HL-60/S4 treated with phorbol 12-myristate 13-acetate at 8.2 ng/mL for 4 days and 3 days (cell line): ENCODE data around the gene NR2E1.

ENCODE experiments used
- in situ Hi-C: fragments of 300-500 bp; cut with MboI; formaldehyde crosslinking; loops from 2 replicates; pipeline ENCODE4 v1.15.0; 2022; ENCODE audit warnings: low sequenced_read_pairs

The NR2E1 gene

DNA sequence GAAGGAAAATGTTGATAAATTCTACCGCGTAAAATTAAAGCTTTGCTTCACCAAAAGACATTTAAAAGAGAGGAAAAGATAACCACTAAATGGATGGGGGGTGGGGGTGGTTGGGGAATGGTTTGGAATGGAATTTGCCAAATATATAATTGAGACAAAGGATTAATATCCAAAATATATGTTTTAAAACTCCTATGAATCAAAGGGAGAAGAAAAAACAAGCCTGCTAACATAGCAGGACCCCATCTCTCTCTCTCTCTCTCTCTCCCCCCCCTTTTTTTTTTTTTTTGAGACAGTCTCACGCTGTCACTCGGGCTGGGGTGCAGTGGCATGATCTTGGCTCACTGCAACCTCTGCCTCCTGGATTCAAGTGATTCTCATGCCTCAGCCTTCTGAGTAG lies 13.4 kb upstream of the NR2E1 start:
- in situ Hi-C loops = no loop called here

DNA sequence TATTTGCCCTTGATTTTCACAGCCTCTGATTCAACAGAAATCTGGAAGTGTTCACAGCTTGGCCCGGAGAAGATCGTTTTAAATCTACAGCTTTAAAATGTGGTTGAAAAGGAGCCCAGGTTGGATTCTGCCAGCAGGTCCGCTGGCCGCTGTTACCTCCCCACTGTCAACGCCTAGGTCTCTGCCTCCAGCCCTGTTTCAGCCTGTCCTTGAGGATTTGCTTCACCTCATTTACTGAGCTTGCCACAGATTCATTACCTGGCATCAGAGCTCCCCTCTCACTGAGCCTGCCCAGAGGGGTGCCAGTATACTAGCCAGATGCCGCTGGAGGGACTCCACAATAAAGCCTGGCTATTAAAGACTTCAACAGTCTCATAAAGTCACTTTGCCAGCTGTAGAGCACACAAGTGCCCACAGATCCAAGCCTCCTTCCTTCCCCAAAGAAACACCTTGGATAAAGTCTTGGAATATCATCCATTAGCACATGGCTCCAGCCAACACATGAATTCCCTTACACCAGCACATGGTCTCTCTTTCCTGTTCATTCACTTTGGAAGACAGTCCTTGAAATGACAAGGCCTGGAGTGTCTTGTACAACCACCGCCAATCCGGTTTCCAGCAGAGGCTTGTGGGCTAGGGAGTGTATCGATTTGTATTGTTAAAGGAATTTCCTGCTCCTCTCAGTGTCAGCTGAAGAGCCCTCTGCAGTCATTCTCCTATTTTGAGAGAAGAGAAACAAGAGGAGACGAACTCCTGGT lies 9.5 kb upstream of the NR2E1 start:
- in situ Hi-C loops = no loop called here

DNA sequence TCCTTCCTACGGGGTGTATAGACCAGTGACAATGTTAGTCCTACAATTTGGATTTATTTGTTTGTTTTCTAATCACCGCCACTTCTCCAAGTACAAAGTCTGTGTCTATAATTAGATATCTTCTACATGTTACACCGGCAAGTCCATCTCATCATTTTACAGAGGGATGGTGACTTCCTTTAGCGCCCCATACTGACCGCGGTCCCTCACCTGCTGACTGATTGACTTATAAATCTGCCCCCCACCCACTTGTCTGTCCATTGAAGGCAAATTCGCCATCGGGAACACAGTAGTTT lies 8.9 kb upstream of the NR2E1 start:
- in situ Hi-C loops = no loop called here

DNA sequence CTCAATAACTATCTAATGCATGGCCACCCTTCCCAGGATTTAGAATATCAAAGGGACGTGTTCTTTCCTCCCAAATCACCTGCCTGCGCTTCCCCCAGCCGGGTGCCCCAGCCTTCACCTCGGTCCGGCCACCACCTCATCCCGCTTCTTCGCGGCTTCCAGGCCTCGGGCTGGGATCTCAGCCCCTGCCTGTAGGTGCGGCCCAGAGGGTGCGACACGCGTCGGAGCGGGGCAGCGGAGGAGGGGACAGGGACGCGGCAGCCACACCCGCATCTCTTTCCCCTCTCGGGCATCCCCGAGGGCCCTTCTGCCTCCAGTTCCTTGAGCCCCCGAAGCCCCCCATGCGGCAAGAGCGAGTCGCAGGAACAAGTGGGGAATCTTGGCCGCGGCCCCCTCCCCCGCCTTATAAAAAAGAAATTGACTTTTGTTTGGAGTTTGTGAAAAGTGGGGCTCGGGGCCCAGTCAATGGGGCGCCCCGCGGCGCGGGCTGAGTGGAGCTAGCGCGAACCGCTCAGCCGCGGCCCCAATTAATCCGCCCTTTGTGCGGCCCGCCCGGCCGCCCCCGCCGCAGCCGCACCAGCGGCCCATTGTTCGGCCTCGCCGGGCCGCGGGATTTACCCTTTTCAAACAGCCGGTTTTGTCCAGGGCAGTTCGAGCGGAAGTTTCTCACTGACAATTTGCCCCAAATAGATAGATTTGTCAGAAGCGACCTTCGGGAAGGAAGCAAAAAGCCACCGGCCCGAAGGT lies 8.4 kb upstream of the NR2E1 start:
- in situ Hi-C loops = no loop called here

DNA sequence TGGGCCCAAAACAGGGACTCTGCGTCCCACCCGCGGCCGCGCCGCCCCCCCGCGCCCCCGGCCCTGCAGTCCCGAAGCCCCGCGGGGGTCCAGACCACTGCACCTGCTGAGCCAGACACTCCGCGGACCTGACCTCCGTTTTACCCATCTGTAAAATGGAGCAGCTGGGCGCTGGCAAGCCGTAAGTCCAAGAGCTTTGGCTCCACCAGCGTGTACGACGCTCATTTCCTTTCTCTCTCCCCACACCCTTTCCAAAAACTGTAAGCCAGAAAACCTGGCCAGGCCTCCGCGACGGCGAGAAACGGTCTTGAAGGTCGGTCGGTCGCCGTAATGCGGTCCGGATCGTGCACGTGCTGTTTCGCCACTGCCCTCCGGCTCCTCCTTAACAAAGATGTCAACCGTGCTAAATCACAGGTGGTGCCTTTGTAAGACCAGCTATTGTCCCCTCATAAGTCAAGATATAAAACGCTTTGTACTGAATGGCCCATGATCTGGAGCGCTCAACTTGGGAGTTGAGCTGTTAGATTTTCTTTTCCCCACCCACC lies 7.8 kb upstream of the NR2E1 start:
- in situ Hi-C loops = no loop called here

DNA sequence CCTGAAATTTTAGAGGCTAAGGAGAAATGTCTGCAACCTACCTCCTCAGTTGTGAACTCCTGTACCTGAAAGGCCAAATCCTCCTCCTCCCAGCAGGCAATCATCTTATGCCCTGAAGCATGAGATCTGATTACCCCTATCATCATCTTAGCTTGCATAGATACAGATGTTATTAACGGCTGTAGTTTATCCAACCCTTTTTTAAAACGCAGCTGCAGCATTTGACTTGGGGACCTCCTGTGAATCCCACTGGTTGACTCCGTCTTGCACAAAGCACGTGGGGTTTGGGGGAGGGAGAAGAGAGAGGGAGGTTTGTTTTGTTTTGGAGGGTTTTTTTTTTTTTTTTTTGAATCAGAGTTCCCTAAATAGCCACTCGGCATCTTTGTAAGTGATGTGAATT lies 5.8 kb upstream of the NR2E1 start:
- in situ Hi-C loops = no loop called here

DNA sequence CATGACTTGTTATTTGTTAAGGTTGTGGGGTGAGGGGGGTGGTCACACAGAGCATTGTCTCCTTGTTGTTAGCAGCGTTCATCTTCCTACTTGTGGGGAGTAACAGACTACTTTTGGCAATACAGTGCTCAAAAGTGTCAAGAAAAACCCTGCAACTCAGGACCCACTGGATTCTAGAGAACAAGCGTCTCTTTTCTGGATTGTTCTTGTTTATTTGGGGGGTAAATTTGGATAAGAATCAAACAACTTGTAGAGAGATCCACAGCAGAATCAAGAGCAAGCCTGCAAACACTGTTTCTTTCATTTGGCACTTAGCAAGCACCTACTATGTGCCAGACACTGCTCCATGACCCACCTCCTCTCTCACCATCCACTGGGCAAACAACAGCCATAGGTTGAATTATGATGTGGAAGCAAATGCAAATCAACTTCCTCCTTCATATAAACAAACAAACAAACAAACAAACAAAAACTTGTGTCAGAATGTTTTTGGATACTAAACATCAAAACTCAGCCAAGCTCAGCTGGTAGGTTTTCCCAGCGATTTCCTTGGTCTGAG lies 4.0 kb upstream of the NR2E1 start:
- in situ Hi-C loops = no loop called here

DNA sequence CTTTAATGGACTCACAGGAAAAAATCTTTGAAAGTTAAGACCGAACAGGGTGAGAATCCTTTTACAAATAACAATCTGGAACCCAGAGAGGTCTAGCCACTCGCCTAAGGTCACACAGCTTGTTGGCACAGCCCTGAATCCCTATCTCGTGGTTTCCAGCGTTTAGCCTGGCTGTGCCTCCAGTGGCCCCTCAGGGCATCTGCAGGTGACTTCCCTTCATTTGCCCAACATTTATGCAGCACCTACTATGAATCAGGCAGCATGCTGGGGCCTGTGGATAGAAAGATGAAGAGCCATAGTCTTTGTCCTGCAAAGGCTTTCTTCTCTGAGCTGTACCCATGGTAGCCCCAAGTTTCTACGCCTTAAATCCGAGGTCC lies 2.6 kb upstream of the NR2E1 start:
- in situ Hi-C loops = no loop called here

DNA sequence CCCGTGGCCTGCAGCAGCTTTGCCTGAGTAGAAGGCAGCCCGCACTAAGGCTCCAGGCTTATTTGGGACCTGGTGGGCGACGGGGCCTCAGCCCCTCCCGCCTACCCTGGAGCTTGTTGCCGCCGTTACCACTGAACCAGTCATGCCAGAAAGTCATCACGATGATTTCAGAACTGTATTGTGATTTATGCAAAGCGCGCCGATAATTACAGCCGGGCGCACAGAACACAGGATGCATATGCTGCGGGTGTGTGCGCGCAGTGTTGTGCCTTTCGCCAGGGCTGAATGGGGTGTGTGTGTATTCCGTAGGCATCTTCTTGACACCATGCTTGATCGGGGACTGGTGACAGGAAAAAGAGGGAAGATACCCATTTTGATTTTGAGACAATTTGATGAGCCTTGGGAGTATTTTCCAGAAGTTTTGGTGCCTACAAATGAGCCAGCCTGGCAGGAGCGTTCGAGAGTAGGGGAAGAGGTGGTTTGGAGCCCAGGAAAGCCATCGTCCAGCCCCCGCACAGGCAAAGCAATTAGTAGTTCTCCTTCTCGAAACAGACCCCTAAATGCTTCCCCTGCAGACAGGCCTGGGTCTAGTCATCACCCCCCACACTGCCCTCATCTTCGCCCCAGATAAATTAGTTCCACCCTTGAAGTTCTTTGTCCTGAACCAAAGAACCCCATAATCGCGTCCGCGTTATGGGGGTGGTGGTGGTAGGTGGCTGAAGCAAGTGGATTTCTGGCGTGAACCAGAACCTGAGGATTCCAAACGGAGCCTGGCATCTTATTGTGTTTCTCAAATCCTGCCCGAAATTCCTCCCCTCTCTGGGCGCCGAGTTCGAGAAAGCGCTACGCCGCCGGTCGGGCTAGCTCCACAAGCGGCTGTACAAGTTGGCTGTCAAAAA lies 1.9 kb upstream of the NR2E1 start:
- in situ Hi-C loops = no loop called here

DNA sequence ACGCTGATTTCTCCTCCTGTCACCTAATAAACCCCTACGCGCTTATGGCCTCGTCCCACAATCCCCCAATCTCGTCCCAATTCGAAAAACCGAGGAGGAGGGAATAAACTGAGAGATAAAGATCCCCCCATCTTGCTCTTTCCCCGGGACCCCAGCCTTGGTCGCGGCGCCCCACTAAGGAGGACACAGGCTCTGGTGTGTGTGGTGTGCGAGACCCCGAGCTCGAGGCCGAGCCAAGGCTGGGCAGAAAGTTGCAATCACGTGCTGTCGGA lies 1.3 kb upstream of the NR2E1 start:
- in situ Hi-C loops = no loop called here

DNA sequence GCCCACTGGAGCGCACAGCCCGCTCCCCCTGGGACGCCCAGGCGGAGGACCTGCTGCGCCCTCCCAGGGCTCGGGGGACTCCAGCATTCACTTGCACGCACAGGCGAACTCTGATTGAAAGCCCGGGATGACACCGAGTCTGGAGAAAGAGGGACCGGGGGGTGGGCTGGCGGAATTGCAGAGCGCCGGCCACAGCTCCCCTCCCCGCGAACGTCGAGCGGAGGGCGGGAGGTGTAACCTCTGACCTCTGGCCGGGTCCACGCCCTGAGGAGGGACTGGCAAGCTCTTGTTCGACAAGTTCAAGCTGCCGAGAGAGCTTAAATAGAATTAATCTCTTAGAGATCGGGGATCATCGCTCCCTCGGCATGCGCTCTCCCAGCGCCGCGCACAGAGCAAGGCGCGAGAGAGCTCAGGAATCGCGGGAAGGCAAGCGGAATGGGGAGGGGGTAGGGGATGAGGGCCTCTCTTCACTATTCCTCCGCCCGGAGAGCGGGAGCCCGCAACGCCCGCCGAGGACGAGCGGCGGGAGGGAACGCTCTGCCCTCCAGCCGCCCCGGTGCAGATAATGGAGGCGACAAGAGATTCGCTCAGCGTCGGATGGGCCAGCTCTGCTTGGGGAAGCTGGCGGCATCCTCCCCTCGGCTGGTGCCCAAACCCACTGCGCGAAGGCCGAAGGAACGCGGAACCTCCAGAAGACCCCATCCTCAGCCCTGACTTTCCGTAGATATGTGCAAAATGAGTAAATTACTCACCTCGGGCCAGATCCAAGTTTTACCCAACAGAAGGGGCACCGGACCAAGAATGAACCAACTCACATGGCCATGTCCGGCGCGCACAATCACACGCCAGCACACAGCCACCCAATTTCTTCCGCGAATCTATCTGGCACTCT lies 761 bp upstream of the NR2E1 start:
- in situ Hi-C loops = no loop called here

DNA sequence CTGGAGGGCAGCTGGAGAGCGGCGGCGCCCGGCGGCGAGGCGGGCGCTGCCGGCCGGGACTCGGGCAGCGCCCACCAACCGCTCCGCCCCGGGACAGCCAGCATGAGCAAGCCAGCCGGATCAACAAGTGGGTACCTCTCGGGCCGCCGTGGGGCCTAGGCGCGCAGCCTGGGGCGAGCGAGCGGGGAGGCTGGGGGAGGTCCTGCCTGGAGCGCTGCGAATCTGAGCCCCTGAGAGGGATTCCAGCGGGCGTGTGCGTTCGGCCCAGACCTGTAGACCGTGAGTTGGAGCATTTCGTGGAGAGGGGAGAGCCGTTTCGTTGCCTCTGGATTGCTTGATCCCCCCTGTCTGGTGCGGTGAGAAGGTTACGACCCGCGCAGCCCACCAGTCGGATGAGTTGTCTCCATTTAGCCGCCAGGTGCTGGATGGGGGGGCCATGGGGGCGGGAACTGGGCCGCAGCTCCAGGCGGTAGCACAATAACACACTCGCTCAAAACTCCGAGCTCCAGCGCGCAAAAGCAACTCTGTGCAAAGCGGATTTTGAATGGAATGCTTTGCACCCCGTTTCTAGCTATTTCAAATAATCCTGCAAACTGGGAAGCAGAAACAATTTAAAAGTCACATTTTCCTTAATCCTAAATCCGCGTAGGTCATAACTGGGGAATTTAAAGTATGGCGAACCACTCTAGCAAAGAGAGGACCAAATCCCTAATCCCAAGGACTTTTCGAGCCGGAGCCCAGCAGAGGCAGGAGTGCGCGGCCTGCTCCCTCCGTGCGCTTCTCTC lies 1.0 kb downstream of the NR2E1 start:
- in situ Hi-C loops = no loop called here

DNA sequence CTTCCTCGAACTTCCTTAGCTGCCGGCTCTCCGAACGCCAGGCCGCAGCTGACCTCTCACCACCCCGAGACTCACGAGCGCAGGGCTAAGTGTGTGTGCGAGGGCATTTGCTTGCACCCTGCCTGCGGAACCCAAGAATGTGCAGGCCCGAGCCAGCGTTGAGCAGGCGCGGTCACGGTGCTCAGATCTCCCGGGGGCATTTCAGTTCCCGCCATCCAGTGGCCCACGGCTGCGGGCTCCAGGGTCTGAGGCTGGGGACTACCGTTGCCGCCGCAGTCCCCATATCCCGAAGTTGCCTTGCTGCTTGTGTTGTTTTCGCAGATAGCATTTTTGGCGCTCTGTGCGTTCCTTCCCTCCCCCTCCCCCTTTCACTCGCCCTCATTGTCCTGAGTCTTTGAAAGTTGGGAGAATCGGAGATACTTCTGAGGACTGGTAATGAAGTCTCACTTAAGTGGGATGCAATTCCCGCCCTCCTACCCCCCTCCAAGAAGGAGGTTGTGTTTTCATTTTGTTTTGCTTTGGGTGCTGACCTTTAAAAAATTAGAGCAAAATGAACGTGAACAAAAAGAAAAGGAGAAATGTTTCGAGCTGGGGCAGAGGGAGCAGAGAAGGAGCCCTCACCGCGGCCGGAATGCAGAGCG lies 1.7 kb downstream of the NR2E1 start:
- in situ Hi-C loops = no loop called here

DNA sequence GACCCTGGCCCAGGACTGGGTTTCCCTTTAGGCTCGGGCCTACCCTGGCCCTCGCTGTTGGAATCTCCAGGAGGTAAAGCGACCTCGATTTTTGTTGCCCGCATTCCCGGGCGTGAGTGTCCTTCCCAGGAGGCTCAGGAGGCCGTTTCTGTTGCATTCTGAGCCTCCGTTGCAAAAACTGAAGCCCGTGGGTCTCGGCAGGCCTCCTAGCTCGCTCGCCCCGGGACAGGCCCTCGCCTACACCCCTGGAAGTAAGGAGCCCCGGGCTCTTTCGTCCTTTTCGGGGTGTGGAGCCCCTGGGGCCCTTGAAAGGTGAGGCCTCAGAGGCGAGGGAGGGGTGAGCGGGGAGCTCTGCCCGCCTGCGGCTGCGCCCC lies 2.3 kb downstream of the NR2E1 start:
- in situ Hi-C loops = no loop called here

DNA sequence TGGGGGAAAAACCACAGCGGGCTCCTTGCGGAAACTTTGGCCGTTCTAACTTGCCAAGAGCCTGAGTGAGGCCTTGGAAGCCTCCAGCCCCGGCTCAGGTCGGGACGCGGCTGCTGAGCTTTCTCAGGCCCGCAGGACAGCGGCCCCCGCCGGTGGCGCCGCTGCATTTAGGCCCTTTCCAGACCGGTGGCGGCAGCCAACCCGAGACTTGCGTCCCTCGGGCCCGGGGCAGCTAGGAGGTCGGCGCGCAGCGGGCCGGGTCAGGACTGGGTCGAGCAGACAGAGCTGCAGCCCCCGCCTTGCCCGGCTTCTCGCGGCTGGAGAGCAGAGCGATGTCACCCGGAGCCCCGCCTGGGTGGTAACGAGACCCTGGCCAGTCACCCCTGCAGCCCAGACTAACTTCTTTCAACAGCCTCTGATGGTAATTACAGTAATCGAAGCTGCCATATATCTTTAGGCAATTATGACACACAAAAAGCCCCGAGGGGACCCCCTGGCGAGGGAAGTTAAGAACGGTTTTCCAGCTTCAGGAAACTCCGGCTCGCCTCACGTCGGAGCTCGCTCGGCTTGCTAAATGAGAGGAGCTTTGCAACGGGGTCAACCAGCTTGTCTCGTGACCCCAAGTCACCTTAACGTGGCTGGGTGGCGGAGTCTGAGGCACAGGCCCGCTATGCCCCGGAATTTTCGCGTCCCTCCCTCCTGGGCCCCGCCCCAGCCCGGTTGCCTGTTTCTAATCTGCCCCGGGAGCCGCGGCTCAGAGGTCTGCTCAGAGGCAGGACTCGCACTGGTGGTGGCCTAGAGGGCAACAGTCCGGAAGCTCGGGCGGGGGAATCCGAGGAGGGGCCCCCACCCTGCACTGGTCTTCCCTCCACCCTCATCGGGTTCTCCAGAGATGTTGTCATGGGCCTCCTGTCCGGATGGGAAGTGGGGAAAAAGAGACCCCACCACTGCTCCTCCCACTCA lies 3.0 kb downstream of the NR2E1 start:
- in situ Hi-C loops = no loop called here

DNA sequence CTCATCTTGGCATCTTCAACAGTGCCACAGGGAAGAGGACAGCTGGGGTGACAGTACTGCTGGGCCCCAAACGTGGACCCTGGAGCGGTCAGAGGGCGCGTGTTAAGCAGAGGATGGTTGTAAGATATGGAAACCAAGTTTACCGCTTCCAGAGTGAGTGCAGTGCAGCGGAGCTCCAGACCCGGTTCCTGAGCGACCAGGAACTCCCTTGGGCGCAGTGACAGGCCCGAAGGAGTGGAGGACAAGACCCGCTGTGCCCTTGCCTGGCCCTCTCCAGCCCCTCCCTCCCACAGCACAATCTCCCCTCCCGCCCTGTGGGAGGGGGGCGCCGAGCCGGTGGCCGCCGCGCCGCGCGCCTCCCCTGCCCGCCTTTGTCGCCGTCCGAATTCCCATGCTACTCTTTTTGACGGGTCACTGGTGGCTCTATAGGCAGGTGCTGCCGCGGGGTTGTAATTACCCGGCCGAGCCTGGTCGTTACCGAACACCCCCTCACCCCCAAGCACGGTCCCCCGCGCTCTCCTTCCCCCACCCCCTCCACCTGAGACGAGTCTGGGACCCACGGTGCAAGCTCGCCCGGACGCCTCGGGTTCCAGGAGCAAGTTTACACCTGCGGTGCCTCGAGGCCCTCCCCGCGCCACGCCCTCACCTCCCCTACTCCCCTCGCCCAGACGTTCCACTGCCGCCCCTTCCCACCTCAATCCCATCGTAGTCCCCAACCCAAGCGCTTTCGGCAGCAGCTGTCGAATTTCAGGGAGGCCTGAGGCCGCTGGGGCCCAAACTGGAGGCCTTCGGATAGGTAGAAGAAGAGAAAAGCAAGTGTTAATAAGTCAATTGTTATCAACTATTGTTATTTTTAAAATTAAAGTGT lies 3.9 kb downstream of the NR2E1 start:
- in situ Hi-C loops = no loop called here
